ENCODE results near the gene RNF144A. TPM values are rescaled to one million over a fixed set of nuclear protein-coding genes. Genes with fewer than 3 reads are reported as not detected.

Gene RNF144A
- total and polyA plus RNA-seq, 5 donors, result 4.7 to 14.3 (median 10.3) TPM

DNA sequence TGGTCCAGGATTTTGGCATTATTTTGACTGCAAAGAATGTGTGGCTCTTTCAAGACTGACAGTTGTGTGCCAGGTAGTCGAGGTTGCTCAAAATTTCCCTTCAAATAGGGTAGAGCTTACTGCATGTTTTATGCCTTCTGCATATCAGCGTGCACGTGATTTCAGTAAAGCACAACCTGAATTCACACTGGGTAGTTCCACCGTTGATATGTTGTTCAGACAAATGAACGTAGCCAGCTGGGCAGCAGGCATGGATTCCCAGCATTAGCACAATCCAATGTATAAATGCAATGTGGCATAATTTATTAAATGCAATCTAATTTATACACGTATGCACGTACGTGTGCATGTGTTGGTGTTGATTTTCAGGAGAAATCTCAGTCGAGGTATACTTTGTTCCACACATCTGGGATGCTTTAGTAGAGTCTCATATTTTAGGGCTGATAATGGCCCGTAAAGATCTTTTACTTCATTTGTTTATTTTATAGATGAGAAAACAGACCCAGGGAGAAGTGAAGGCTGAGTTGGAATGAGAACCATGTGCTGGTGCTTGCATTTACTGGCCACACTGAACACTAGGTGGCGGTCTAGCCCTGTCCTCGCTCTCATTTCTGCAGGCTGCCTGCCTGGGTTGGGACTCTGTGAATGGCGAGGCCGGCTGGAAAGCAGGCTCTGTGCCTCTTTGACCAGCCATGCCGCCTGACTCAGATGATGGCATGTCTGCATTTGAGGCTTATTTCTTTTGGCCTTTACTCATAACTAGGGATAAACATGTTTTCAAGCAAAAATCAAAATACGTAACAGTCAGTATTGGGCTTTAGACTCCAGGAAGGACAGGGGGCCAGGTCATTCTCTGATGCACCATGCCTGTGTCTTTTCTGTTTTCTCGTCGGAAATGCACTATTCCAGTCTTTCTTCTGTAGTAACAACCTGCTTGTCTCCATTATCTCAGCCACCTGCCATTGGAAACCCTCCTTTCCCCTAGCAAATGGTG lies 120.4 kb downstream of the RNF144A start:
- H3K9me3 ChIP-seq (ENCODE audit: control insufficient read depth, low read length), result no peaks in the 10 kb centered on the region
- DNase-seq (peak; percentile 62 to 83 (median 78)), ATAC-seq (peak; percentile 50 to 83)
- intact Hi-C loops (cut with DNase I), result loop anchor here in 3 of 4 donors (5.0 kb wide), 3 partner anchors 120 to 145 kb away; partner anchors contain the start of gene RNF144A (in 1 of the 3)
- no peak overlapping the region for H3K27ac ChIP-seq (ENCODE audit: low read length)
- 64% methylated on average over 18 of the region's 18 CpGs for WGBS
- H3K4me3 ChIP-seq (ENCODE audit: low read length), result no peak overlapping the region
- no peaks in the 10 kb centered on the region for H3K4me1 ChIP-seq (ENCODE audit: control insufficient read depth, insufficient read depth, low read length)
- no peaks in the 10 kb centered on the region for H3K27me3 ChIP-seq (ENCODE audit: control insufficient read depth, insufficient read depth)

DNA sequence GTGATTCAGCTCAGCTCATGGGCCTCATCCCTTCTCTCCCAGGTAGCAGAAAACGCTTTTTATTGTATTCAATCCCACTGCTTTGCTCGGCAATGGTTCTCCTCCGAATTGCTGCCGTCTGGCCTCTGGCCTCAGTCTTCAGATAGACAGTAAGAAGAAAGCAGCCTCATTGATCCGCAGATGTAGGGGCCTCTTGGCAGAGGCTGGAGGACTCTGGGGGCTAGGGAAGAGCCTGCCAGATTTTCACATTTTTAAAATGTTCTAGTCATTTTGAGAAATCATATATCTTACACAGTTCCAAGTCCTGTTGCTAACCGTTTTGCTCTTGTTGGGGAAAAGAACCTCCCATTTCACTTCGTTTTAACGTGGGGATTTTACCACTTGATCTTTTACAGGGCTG lies 123.3 kb downstream of the RNF144A start:
- intact Hi-C loops (cut with DNase I), result loop anchor here in 3 of 4 donors (5.0 kb wide), 1 partner anchor 143 kb away; no protein-coding TSS in a partner anchor

DNA sequence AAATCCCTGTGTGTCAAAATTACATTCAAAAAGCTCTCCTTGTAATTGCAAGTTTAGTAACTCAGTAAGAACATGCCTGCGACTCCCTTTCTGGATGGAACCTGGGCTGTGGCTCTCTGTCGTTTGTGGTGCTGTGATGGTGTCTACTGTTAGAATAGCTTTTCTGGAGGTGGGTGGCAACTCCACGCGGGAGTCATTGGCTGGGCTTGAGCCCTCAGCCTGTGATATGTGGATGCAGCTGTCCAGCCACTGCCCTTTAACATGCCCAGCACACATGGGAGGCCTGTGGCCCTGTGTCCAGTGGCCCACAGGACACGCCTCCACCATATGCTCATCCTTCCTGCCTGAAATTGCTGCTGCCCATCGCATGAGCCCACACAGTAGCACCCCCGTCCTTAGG lies 124.2 kb downstream of the RNF144A start:
- Histone ChIP-seq H3K9me3 (ENCODE audit: control insufficient read depth, low read length) (no peaks in the 10 kb centered on the region), H3K27ac (ENCODE audit: low read length) (no peak overlapping the region), H3K4me1 (ENCODE audit: control insufficient read depth, insufficient read depth, low read length) (no peaks in the 10 kb centered on the region), H3K27me3 (ENCODE audit: control insufficient read depth, insufficient read depth) (no peaks in the 10 kb centered on the region), H3K4me3 (ENCODE audit: low read length) (no peak overlapping the region)
- intact Hi-C loops (cut with DNase I), result loop anchor here in 3 of 4 donors (5.0 kb wide), 1 partner anchor 144 kb away; no protein-coding TSS in a partner anchor
- no peak for DNase-seq
- ATAC-seq, result no peak
- 88% methylated on average over 7 of the region's 7 CpGs for WGBS

More for the DNA sequence above, 123.3 kb downstream of the RNF144A start:
- H3K4me1 ChIP-seq (ENCODE audit: control insufficient read depth, insufficient read depth, low read length), result no peaks in the 10 kb centered on the region
- DNase-seq (no peak), ATAC-seq (no peak)
- H3K27ac ChIP-seq (ENCODE audit: low read length), result no peak overlapping the region
- WGBS, result 77% methylated on average over 8 of the region's 8 CpGs
- no peak overlapping the region for H3K4me3 ChIP-seq (ENCODE audit: low read length)
- H3K9me3 ChIP-seq (ENCODE audit: control insufficient read depth, low read length), result no peaks in the 10 kb centered on the region
- no peaks in the 10 kb centered on the region for H3K27me3 ChIP-seq (ENCODE audit: control insufficient read depth, insufficient read depth)

DNA sequence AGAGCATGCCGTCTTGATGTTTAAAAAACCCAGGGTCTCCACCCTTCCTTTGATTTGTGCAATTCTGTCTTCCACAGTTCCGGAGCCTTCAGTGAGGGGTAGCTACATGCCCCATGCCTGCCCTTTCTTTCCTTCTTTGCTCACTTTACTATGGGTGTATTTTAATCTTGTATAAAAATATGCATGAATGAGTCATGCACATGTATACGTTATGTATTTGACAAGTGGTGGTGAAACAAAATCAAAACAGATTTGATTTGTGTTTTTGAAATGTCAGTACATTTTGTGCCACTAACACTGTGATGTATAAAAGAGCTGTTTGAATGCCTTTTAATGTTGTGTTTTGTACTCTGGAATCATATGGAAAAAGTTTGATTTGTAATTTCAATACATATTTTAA lies 126.5 kb downstream of the RNF144A start:
- ATAC-seq, result no peak
- peaks cover 3% of the 10 kb centered on the region for H3K4me1 ChIP-seq (ENCODE audit: control insufficient read depth, insufficient read depth, low read length)
- DNase-seq, result no peak
- no peaks in the 10 kb centered on the region for H3K9me3 ChIP-seq (ENCODE audit: control insufficient read depth, low read length)
- 71% methylated on average over 3 of the region's 3 CpGs for WGBS
- no peaks in the 10 kb centered on the region for H3K27me3 ChIP-seq (ENCODE audit: control insufficient read depth, insufficient read depth)
- no peak overlapping the region for H3K4me3 ChIP-seq (ENCODE audit: low read length)
- H3K27ac ChIP-seq (ENCODE audit: low read length), result no peak overlapping the region
- intact Hi-C loops (cut with DNase I), result loop anchor here in 3 of 4 donors (5.0 kb wide), 1 partner anchor 146 kb away; no protein-coding TSS in a partner anchor

DNA sequence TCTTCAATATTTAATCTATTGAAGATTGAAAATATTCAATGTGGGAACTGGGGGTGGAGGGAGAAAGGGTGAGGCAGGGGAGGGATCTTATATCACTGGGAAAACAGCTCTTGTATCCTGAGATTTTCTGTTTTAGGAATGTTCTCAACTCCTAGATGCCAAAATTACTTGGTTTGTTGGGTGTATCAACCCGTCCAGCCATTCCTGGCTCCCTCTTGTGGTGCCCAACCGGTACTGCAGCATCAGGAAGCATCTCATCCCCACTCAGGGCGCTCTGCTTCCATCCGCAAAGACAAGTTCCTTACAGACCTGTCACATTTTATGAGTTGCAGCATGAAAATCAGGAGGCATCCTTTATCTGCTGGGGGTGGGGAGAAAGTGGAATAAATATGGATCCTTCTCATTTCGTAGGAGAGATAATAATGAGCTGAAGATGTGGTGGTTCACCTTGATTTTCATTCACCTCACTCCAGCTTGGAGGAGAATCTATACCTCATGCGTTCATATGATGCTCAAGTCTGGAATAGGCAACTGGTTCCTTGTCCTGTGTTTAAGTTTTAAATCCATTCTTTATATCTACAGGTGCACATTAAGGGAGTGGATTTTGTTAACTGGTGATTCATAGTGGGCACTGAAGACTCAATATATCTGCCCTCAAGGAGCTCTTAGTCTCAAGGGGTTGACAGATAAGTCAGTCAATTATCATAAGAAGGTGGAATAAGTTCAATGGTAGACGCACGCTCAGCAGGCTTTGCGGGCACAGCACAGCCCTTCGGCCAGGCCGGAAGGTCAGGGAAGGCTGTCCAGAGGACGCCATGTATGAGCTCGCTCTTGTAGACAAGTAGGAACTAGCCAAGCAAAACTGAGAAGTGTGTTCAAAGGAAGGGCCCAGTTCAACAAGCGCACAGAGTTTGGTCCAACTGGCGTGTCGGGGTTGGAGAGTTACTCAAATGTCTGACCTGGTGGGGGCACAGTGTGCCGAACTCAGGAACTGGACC lies 127.3 kb downstream of the RNF144A start:
- peak; percentile 83 to 86 for ATAC-seq
- WGBS, result 80% methylated on average over 17 of the region's 17 CpGs

DNA sequence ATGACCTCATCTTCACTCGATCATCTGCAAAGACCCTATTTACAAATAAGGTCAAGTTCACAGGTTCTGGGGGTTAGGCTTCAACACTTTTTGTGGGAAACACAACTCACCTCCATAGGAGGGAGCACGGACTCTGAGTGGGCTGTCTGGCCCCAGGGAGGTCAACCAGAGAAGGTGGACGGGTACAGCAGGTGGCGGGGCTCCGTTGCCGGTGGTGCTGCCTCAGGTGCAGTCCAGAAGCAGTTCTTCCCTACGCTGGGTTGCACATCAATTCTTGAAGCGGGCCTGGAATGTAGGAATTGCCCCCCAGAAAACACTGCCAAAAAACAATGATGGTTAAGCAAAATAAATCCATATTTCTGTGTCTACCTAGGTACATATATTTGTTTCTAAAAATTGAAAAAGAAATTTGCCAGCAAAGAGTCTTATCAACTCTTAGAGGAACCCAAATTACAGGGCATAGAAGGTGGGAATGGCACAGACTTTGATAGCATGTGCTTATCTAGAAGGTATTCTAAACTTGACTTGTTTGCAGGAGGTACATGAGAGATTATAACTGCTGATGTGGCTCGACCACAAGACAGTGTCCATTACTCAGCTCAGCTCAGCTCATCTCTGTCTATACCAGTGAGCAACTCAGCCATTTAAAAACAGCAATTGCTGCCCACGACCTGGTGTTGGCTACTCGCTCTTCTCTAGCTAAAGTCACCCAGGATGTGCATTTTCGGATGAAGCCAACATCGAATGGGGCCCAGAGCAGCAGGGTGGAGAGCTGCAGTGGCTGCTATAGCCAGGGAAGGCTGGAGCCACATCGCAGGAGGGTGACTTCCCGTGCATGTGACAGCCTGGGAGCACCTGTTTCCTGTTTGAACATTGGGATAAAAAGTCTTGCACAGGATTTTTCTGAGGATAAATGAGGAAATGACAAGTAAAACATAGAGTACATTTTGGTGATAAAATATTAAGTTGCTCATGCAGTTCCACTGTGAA lies 128.7 kb downstream of the RNF144A start:
- intact Hi-C loops (cut with DNase I), result no loop called here

More for the DNA sequence above, 127.3 kb downstream of the RNF144A start:
- DNase-seq, result peak; percentile 68 to 85 (median 80)
- peaks cover 3% of the 10 kb centered on the region for H3K4me1 ChIP-seq (ENCODE audit: control insufficient read depth, insufficient read depth, low read length)
- H3K4me3 ChIP-seq (ENCODE audit: low read length), result no peak overlapping the region
- intact Hi-C loops (cut with DNase I), result loop anchor here in 3 of 4 donors (5.0 kb wide), 1 partner anchor 147 kb away; no protein-coding TSS in a partner anchor
- no peak overlapping the region for H3K27ac ChIP-seq (ENCODE audit: low read length)
- no peaks in the 10 kb centered on the region for H3K27me3 ChIP-seq (ENCODE audit: control insufficient read depth, insufficient read depth)
- no peaks in the 10 kb centered on the region for H3K9me3 ChIP-seq (ENCODE audit: control insufficient read depth, low read length)

DNA sequence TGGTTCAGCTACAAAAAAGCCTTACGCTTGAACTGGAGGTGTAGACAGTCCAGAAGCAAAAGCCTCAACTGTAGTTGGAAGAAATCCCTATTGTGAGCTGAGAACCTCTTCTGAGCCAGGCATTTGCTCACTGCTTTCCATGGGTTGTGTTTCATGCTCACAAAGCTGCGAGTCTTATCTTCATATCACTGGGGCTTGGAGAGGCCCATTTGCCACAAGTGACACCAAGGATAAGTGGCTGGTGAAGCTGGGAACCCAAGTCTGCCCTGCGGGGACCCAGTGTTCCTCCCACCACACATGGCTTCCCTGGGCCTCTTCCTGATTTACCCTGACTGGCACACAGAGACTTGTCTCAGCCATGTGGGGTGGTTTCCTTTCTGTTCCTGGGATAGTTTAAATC lies 130.4 kb downstream of the RNF144A start:
- Histone ChIP-seq H3K27ac (ENCODE audit: low read length) (no peak overlapping the region), H3K4me1 (ENCODE audit: control insufficient read depth, insufficient read depth, low read length) (peaks cover 3% of the 10 kb centered on the region), H3K27me3 (ENCODE audit: control insufficient read depth, insufficient read depth) (no peaks in the 10 kb centered on the region), H3K9me3 (ENCODE audit: control insufficient read depth, low read length) (no peaks in the 10 kb centered on the region), H3K4me3 (ENCODE audit: low read length) (no peak overlapping the region)
- ATAC-seq (no peak), DNase-seq (no peak)
- intact Hi-C loops (cut with DNase I), result no loop called here
- WGBS, result 28% methylated on average over 3 of the region's 3 CpGs

More for the DNA sequence above, 128.7 kb downstream of the RNF144A start:
- Histone ChIP-seq H3K27ac (ENCODE audit: low read length) (no peak overlapping the region), H3K27me3 (ENCODE audit: control insufficient read depth, insufficient read depth) (no peaks in the 10 kb centered on the region), H3K4me3 (ENCODE audit: low read length) (no peak overlapping the region), H3K9me3 (ENCODE audit: control insufficient read depth, low read length) (no peaks in the 10 kb centered on the region), H3K4me1 (ENCODE audit: control insufficient read depth, insufficient read depth, low read length) (peaks cover 3% of the 10 kb centered on the region)
- 82% methylated on average over 15 of the region's 15 CpGs for WGBS
- no peak for DNase-seq
- ATAC-seq, result no peak

DNA sequence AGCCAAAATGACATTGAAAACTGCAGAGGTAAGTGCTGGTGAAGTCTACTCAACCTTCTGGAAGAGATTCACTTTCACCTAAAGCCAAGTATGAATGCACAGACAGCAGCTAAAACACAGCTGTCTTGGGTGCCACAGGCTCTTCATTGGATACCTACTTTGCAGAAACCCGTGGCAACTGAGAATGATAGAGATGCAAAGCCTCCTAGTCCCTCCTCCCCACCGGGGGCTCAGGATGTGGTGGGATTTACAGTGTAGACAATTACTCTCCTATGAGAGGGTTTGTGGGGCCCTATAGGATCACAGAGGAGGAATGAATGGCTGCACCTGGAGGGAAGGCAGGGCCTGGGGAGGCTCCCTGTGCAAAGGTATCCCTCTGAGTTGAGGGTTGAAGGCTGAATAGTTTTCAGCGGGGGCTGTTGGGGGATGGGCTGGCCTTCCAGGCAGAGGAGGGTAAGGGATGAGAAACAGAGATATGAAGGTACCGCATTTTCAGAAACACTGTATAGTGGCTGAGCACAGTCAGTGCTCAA lies 131.6 kb downstream of the RNF144A start:
- peaks cover 3% of the 10 kb centered on the region for H3K4me1 ChIP-seq (ENCODE audit: control insufficient read depth, insufficient read depth, low read length)
- H3K4me3 ChIP-seq (ENCODE audit: low read length), result no peak overlapping the region
- 74% methylated on average over 4 of the region's 4 CpGs for WGBS
- no peak overlapping the region for H3K27ac ChIP-seq (ENCODE audit: low read length)
- no peaks in the 10 kb centered on the region for H3K27me3 ChIP-seq (ENCODE audit: control insufficient read depth, insufficient read depth)
- no peak for ATAC-seq
- intact Hi-C loops (cut with DNase I), result no loop called here
- DNase-seq, result no peak
- no peaks in the 10 kb centered on the region for H3K9me3 ChIP-seq (ENCODE audit: control insufficient read depth, low read length)

DNA sequence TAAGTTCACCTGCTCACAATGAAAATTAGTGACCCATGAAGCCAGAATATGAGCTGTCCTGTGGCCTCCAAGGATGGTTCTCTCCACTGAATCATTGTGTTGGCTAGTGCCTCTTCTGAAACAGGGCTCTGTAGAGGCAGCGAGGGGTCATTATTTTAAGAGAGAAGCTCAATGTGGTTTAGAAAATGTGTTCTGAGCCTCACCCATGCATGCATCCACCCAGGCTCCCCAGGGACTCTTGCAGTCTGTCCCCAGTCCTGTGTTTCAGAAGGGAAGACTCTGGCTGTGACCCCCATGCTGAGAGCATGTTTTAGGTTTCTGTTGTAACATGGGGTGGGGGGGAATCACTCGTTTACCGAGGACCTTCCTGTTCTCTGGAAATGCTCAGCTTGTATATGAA lies 135.2 kb downstream of the RNF144A start:
- intact Hi-C loops (cut with DNase I), result no loop called here
- WGBS, result 85% methylated on average over 3 of the region's 3 CpGs
- H3K27ac ChIP-seq (ENCODE audit: low read length), result no peak overlapping the region
- H3K4me3 ChIP-seq (ENCODE audit: low read length), result no peak overlapping the region
- no peaks in the 10 kb centered on the region for H3K9me3 ChIP-seq (ENCODE audit: control insufficient read depth, low read length)
- no peaks in the 10 kb centered on the region for H3K27me3 ChIP-seq (ENCODE audit: control insufficient read depth, insufficient read depth)
- no peak for ATAC-seq
- H3K4me1 ChIP-seq (ENCODE audit: control insufficient read depth, insufficient read depth, low read length), result peaks cover 3% of the 10 kb centered on the region
- DNase-seq, result no peak
